Skeletal muscle satellite cell (primary cell): Measurements from ENCODE around the gene HOXA9.
A peak's percentile ranks its signal among the peaks of the same experiment; 100 is the strongest.

Experiments used
- H3K27me3 ChIP-seq: 2 replicates; pipeline ENCODE4 v1.7.0; 2013; ENCODE audit warnings: low read length; ENCODE audit not compliant: control insufficient read depth, insufficient read depth
- H3K36me3 ChIP-seq: 2 replicates; pipeline ENCODE4 v1.7.0; 2013; ENCODE audit warnings: mild to moderate bottlenecking, control low read depth, low read length; ENCODE audit not compliant: insufficient read depth
- H3K4me1 ChIP-seq: 2 replicates; pipeline ENCODE4 v1.7.0; 2013; ENCODE audit warnings: low read length; ENCODE audit not compliant: control insufficient read depth, insufficient read depth
- H3K4me2 ChIP-seq: 2 replicates; pipeline ENCODE4 v1.7.0; 2013; ENCODE audit warnings: mild to moderate bottlenecking, low read length
- H3K4me3 ChIP-seq: 2 replicates; pipeline ENCODE4 v1.7.0; 2013; ENCODE audit warnings: low read length
- H3K9ac ChIP-seq: 2 replicates; pipeline ENCODE4 v1.7.0; 2013; ENCODE audit warnings: mild to moderate bottlenecking, low read depth, low read length, moderate library complexity
- H3K9me3 ChIP-seq: replicated peaks from 2 replicates; pipeline ENCODE4 v1.7.0; 2013; ENCODE audit warnings: mild to moderate bottlenecking, control low read depth, low read length

The HOXA9 gene

GRCh38 chr7:27117887-27118491, 47.3 kb downstream of the HOXA9 start:
- Histone ChIP-seq H3K9me3 (no peaks in the 10 kb centered on the region), H3K4me2 (no peak overlapping the region), H3K4me1 (peaks cover 18% of the 10 kb centered on the region), H3K4me3 (no peak overlapping the region), H3K27me3 (no peaks in the 10 kb centered on the region), H3K9ac (no peak overlapping the region), H3K36me3 (peaks cover 10% of the 10 kb centered on the region)

- Histone ChIP-seq H3K4me3 (no peak overlapping the region), H3K4me1 (peaks cover 24% of the 10 kb centered on the region), H3K9me3 (no peaks in the 10 kb centered on the region), H3K4me2 (no peak overlapping the region), H3K27me3 (no peaks in the 10 kb centered on the region), H3K9ac (no peak overlapping the region), H3K36me3 (peaks cover 7% of the 10 kb centered on the region)
These were observed 48.1 kb downstream of the HOXA9 start for GRCh38 chr7:27116962-27117886.

GRCh38 chr7:27116031-27116961, 49.0 kb downstream of the HOXA9 start:
- Histone ChIP-seq H3K9ac (no peak overlapping the region), H3K9me3 (no peaks in the 10 kb centered on the region), H3K27me3 (no peaks in the 10 kb centered on the region), H3K4me1 (peaks cover 32% of the 10 kb centered on the region), H3K4me2 (no peak overlapping the region), H3K36me3 (peaks cover 2% of the 10 kb centered on the region), H3K4me3 (no peak overlapping the region)

GRCh38 chr7:27115221-27116026, 49.9 kb downstream of the HOXA9 start:
- H3K27me3 ChIP-seq = no peaks in the 10 kb centered on the region
- H3K9me3 ChIP-seq = no peaks in the 10 kb centered on the region

GRCh38 chr7:27114881-27115220, 50.5 kb downstream of the HOXA9 start:
- Histone ChIP-seq H3K4me2 (no peak overlapping the region), H3K4me1 (peaks cover 41% of the 10 kb centered on the region), H3K9ac (no peak overlapping the region), H3K9me3 (no peaks in the 10 kb centered on the region), H3K36me3 (peaks cover 8% of the 10 kb centered on the region), H3K4me3 (no peak overlapping the region), H3K27me3 (no peaks in the 10 kb centered on the region)

More at GRCh38 chr7:27115221-27116026, 49.9 kb downstream of the HOXA9 start:
- H3K36me3 ChIP-seq = peaks cover 4% of the 10 kb centered on the region
- H3K4me3 ChIP-seq = no peak overlapping the region
- no peak overlapping the region for H3K9ac ChIP-seq
- no peak overlapping the region for H3K4me2 ChIP-seq
- peaks cover 41% of the 10 kb centered on the region for H3K4me1 ChIP-seq

- Histone ChIP-seq H3K4me1 (peaks cover 41% of the 10 kb centered on the region), H3K36me3 (peaks cover 11% of the 10 kb centered on the region), H3K9ac (peak overlapping the region; percentile 63), H3K9me3 (no peaks in the 10 kb centered on the region), H3K4me2 (peak overlapping the region; percentile 95), H3K4me3 (peak overlapping the region; percentile 78), H3K27me3 (no peaks in the 10 kb centered on the region)
These were observed 51.2 kb downstream of the HOXA9 start for GRCh38 chr7:27113991-27114769.

- Histone ChIP-seq H3K36me3 (peaks cover 11% of the 10 kb centered on the region), H3K4me3 (peak overlapping the region; percentile 78), H3K9me3 (no peaks in the 10 kb centered on the region), H3K9ac (peak overlapping the region; percentile 82), H3K27me3 (no peaks in the 10 kb centered on the region), H3K4me2 (peak overlapping the region; percentile 95), H3K4me1 (peaks cover 41% of the 10 kb centered on the region)
These were observed 52.1 kb downstream of the HOXA9 start for GRCh38 chr7:27112955-27113949.
